Measurements from ENCODE around the gene TMEM143.

DNA sequence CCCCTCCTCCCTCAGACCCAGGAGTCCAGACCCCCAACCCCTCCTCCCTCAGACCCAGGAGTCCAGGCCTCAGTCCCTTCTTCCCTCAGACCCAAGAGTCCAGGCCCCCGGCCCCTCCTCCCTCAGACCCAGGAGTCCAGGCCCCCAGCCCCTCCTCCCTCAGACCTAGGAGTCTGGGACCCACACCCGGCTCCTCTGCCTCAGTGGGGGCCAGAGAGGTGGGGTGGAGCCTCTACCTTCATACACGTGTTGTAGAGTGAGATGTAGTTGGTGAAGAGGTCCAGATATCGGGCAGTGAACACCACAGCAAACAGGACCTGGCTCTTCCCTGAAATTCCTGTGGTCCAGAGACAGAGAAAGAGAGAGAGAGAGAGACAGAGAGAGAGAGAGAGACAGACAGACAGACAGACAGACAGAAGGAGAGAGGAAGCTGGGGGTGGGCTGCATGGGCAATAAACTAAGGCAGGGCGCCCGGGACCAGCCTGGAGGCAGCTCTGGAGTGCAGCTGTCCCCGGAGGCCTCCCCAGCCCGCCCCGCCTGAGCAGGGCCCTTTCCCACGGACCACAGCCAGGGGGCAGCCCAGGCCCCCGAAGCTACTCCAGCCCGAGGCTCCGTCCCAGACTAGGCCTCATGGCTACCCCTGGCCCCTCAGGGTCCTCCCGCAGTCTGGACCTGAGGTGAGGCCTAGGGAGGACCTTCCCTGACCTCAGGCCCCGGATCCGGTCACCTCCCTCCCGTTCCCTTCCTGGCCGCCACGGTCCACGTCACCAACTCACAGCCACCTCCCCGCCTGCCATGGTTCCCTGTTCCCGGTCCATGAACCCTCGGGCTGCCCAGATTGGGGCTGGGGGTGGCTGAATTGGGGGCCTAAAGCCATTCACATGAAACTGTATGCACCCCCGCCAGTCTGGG is 26.7 kb upstream of the TMEM143 start:
- TF ChIP-seq, protein P1, sequence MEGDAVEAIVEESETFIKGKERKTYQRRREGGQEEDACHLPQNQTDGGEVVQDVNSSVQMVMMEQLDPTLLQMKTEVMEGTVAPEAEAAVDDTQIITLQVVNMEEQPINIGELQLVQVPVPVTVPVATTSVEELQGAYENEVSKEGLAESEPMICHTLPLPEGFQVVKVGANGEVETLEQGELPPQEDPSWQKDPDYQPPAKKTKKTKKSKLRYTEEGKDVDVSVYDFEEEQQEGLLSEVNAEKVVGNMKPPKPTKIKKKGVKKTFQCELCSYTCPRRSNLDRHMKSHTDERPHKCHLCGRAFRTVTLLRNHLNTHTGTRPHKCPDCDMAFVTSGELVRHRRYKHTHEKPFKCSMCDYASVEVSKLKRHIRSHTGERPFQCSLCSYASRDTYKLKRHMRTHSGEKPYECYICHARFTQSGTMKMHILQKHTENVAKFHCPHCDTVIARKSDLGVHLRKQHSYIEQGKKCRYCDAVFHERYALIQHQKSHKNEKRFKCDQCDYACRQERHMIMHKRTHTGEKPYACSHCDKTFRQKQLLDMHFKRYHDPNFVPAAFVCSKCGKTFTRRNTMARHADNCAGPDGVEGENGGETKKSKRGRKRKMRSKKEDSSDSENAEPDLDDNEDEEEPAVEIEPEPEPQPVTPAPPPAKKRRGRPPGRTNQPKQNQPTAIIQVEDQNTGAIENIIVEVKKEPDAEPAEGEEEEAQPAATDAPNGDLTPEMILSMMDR (IDR thresholded peaks at IDR 0.05), result no peak; the same call in 1 of the 2 replicates
- TF ChIP-seq POLR2AphosphoS5 (IDR thresholded peaks at IDR 0.05; ENCODE audit: low read depth, low read length), result no peak
